ENCODE data around the gene HEMK1. TPM values are rescaled to one million over a fixed set of nuclear protein-coding genes. Genes with fewer than 3 reads are reported as not detected.

Gene HEMK1
- total RNA-seq, 1 experiment from 2014 or later: 12.5 TPM

- H3K27ac ChIP-seq (ENCODE audit: insufficient read length, low read depth, low read length): no peak overlapping the region
- no peaks in the 10 kb centered on the region for H3K23me2 ChIP-seq (ENCODE audit: insufficient read length, low read depth, low read length, poor library complexity, severe bottlenecking)
- H4K5ac ChIP-seq (ENCODE audit: insufficient read length, low read depth, low read length): no peak overlapping the region
- H4K20me1 ChIP-seq (ENCODE audit: control insufficient read depth, insufficient read depth, insufficient read length): peaks cover 5% of the 10 kb centered on the region
- Mint-ChIP-seq H3K9me3 (no peaks in the 10 kb centered on the region), H3K4me3 (no peak overlapping the region), H3K4me1 (peaks cover 9 to 15% of the 10 kb centered on the region in 2 experiments), H3K27me3 (ENCODE audit: low read depth) (peaks cover 15% of the 10 kb centered on the region), H3K27ac (no peak overlapping the region), H3K36me3 (ENCODE audit: insufficient read depth in 1 of 3, low read depth in 3 of 3) (no peaks in the 10 kb centered on the region; a peak in 1 of 7 replicates)
- H3K14ac ChIP-seq (ENCODE audit: insufficient read depth, low read length): no peak overlapping the region
- no CpG with 5 or more reads among the region's 8 CpGs for WGBS (ENCODE audit: extremely low coverage, insufficient read length, low lambda C conversion rate)
- no peak overlapping the region for H2BK5ac ChIP-seq (ENCODE audit: insufficient read length, low read length)
- no peak overlapping the region for H3K4me2 ChIP-seq (ENCODE audit: insufficient read depth, insufficient read length, low read length)
- no peak overlapping the region for H3K4ac ChIP-seq (ENCODE audit: low read depth, low read length)
- no peak for TF ChIP-seq CTCF (conservative IDR thresholded peaks at IDR 0.05)
- no peak overlapping the region for H2AK5ac ChIP-seq (ENCODE audit: insufficient read length, low read length)
- H3K79me1 ChIP-seq (ENCODE audit: insufficient read depth, low read depth, low read length, poor library complexity, severe bottlenecking): no peaks in the 10 kb centered on the region
- H2AFZ ChIP-seq (ENCODE audit: low read length): no peak overlapping the region
- H3K9me3 ChIP-seq (ENCODE audit: control insufficient read depth, low read depth, low read length): no peaks in the 10 kb centered on the region
- no peak overlapping the region for H4K8ac ChIP-seq (replicated peaks; ENCODE audit: insufficient read length, low read depth, low read length)
- no peak overlapping the region for H2BK20ac ChIP-seq (ENCODE audit: low read depth, low read length, poor library complexity, severe bottlenecking)
- H3K4me1 ChIP-seq (ENCODE audit: insufficient read depth, low read length): no peaks in the 10 kb centered on the region
- no peak overlapping the region for H2BK15ac ChIP-seq (ENCODE audit: low read depth, low read length)
- H3K9ac ChIP-seq (ENCODE audit: extremely low read depth, insufficient read length, low read length): no peak overlapping the region
- DNase-seq: no peak
- no peak overlapping the region for H2BK12ac ChIP-seq (ENCODE audit: insufficient read length, low read depth, low read length)
- no peak overlapping the region for H2BK120ac ChIP-seq (ENCODE audit: low read depth, low read length, poor library complexity, severe bottlenecking)
- no peaks in the 10 kb centered on the region for H3K27me3 ChIP-seq (ENCODE audit: insufficient read depth, low read length)
- no peaks in the 10 kb centered on the region for H3K79me2 ChIP-seq (ENCODE audit: insufficient read depth, low read length)
- no peak overlapping the region for H3K56ac ChIP-seq (ENCODE audit: insufficient read length, low read depth, low read length)
- no peak overlapping the region for H3K23ac ChIP-seq (ENCODE audit: insufficient read length, low read depth, low read length)
- no peak overlapping the region for H4K91ac ChIP-seq (ENCODE audit: insufficient read length, low read depth, low read length)
- H3K18ac ChIP-seq (ENCODE audit: insufficient read length, low read depth, low read length): no peak overlapping the region
- no peak overlapping the region for H3T11ph ChIP-seq (ENCODE audit: low read length)
These were observed 12.2 kb upstream of the HEMK1 start for GRCh38 chr3:50557106-50557505.

Data from H9 (cell line).